TTC549 (cell line): ENCODE measurements around the gene SLC13A5.
"Not testable (repeated sequence)": the region's sequence is repeated elsewhere in the genome, so short reads cannot be mapped to it uniquely, and the experiment has no call there.

Experiments
- FAIRE-seq: peaks from 2 replicates; lab custom pipeline; 2012; peaks lifted over from hg19 to GRCh38; lab: Jason Lieb, UNC

SLC13A5 gene

GRCh38 chr17:6713130-6713917 lies at the start of gene SLC13A5:
Gene SLC13A5, minus strand, starts transcription at chr17:6713369. Its CDS starts 36 bp downstream, at chr17:6713333.
- no peak for FAIRE-seq

GRCh38 chr17:6761779-6762178 lies 48.6 kb upstream of the SLC13A5 start:
- FAIRE-seq, result no peak

GRCh38 chr17:6757747-6758146 lies 44.6 kb upstream of the SLC13A5 start:
- no peak for FAIRE-seq

- no peak for FAIRE-seq
These were observed 43.4 kb upstream of the SLC13A5 start for GRCh38 chr17:6756425-6757031.

GRCh38 chr17:6755731-6756184 lies 42.6 kb upstream of the SLC13A5 start, which contains the start of gene XAF1:
Gene XAF1, plus strand, starts transcription at chr17:6756046. Its CDS starts 33 bp downstream, at chr17:6756079.
- FAIRE-seq, result no peak

- no peak for FAIRE-seq
These were observed 42.1 kb upstream of the SLC13A5 start for GRCh38 chr17:6755281-6755680.

- no peak for FAIRE-seq
These were observed 40.4 kb upstream of the SLC13A5 start for GRCh38 chr17:6753546-6753945.

- no peak for FAIRE-seq
These were observed 39.9 kb upstream of the SLC13A5 start for GRCh38 chr17:6753006-6753445.

- no peak for FAIRE-seq
These were observed 39.1 kb upstream of the SLC13A5 start for GRCh38 chr17:6752068-6752909.

GRCh38 chr17:6749519-6749918 lies 36.4 kb upstream of the SLC13A5 start:
- FAIRE-seq, result no peak

- no peak for FAIRE-seq
These were observed 35.4 kb upstream of the SLC13A5 start for GRCh38 chr17:6748617-6749016.

- FAIRE-seq, result not testable (repeated sequence)
These were observed 33.5 kb upstream of the SLC13A5 start for GRCh38 chr17:6746665-6747064.

- no peak for FAIRE-seq
These were observed 16.4 kb upstream of the SLC13A5 start for GRCh38 chr17:6729531-6729930.

GRCh38 chr17:6724009-6724408 lies 10.8 kb upstream of the SLC13A5 start:
- FAIRE-seq, result no peak

- no peak for FAIRE-seq
These were observed 8.6 kb upstream of the SLC13A5 start for GRCh38 chr17:6721744-6722143.

- no peak for FAIRE-seq
These were observed 3.6 kb upstream of the SLC13A5 start for GRCh38 chr17:6716736-6717135.

GRCh38 chr17:6714315-6714874 lies 1.2 kb upstream of the SLC13A5 start:
- no peak for FAIRE-seq

- FAIRE-seq, result no peak
These were observed 726 bp upstream of the SLC13A5 start for GRCh38 chr17:6713918-6714271.

GRCh38 chr17:6712854-6713129 lies 377 bp downstream of the SLC13A5 start:
- no peak for FAIRE-seq

GRCh38 chr17:6712058-6712853 lies 913 bp downstream of the SLC13A5 start:
- no peak for FAIRE-seq

- FAIRE-seq, result no peak
These were observed 1.5 kb downstream of the SLC13A5 start for GRCh38 chr17:6711681-6712057.
